Stimulated activated CD4-positive, alpha-beta T cell treated with anti-CD3 and anti-CD28 coated beads, Interleukin-12 subunit alpha, Interleukin-12 subunit beta, amount 100 ng/mL, for 4 hours (primary cell): ENCODE measurements around the gene MYO10.
"Not testable (repeated sequence)": the region's sequence is repeated elsewhere in the genome, so short reads cannot be mapped to it uniquely, and the experiment has no call there.

Experiments
- DNase-seq: peaks from one replicate; pipeline ENCODE4 v3.0.0-alpha.2; 2020

Gene MYO10

DNA sequence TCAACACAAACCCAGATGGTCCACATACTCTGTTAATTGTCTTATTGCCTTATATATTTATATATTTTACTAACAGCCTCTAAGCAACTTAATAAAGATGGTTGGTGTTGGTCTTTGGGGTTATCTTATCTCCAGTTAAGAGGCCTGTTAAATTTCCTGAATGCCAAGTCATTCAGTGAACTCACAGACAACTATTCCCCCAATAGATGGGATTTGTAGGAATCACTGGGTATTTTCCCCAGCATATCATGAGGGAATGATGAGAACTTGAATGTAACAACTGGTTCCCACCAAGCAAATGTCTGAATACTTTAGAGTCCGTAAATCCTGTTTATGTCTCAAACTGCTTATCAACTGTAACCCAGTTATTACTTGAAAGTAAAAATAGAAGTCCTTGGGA is 276.6 kb downstream of the MYO10 start:
- no peak for DNase-seq

DNA sequence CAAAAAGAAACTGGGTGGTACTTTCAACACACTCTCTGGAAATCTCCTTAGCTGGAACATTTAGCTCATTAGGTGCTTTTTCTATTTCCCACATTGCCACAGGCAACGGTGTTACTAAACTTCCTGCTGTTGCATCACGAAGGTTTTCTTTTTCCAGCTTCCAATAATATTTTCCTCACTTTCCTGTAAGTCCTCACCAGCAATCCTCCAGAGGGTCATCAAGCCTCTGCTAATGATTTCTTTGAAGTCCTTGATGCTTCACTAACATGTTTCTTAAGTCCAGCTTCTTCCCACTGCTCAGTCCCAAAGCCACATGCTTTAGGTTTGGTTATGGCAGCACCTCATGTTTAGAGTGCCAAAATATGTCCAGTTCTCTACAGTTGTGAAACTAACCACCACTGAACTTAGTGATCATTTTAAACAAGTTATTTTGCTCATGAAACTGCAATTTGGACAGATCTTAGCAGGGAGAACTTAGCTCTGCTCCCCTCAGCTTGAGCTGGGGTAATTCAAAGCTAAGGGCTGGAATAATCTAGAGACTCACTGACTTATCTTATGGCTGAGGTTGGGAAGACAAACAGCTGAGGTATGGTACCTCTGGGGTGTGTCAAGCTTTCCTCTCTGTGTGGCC is 279.4 kb downstream of the MYO10 start:
- DNase-seq, result no peak

- DNase-seq, result no peak
These were observed 281.3 kb downstream of the MYO10 start for GRCh38 chr5:16654647-16655334.

DNA sequence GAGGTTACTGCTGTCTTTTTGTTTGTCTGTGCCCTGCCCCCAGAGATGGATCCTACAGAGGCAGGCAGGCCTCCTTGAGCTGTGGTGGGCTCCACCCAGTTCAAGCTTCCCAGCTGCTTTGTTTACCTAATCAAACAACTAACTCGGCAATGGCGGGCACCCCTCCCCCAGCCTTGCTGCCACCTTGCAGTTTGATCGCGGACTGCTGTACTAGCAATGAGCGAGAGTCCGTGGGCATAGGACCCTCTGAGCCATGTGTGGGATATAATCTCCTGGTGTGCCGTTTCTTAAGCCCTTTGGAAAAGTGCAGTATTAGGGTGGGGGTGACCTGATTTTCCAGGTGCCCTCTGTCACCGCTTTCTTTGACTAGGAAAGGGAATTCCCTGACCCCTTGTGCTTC is 287.3 kb downstream of the MYO10 start:
- DNase-seq, result not testable (repeated sequence)

DNA sequence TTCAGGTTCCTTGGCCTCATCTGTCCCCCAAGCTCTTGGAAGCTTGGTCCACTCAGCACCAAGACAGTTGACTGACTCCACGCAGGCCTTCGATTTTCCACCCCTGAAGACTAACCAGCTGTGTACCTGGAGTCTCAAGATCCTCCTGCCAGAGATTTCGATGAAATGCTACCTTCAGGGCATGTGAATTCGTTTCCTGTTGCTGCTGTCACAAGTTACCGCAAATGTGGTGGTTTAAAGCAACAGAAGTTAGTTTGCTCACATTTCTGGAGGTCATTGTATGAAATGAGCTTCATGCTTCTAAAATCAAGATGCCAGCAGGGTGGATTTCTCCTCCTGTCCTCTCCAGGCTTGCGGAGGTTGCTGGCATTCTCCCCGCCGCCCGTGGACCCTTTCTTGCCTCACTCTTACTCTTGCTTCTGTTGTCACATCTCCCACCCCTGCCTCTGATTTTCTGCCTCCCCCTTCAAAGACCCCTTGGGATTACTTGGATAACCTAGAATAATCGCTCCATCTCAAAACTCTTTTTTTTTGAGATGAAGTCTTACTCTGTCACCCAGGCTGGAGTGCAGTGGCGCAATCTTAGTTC is 291.7 kb downstream of the MYO10 start:
- no peak for DNase-seq

- no peak for DNase-seq
These were observed 293.2 kb downstream of the MYO10 start for GRCh38 chr5:16642867-16643266.

DNA sequence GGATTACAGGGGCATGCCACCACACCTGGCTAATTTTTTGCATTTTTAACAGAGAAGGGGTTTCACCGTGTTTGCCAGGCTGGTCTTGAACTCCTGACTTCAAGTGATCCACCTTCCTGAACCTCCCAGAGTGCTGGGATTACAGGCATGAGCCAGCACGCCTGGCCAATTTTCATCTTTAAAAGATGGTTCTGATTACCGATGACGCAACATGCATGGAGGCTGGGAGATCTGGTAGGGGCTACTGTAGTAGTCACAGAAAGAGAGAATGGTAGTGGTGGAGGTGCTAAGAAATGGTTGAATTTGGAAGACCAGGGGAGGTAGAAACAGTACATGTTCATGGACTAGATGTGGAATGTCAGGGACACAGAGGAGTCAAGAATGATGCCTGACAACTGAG is 296.9 kb downstream of the MYO10 start:
- DNase-seq, result no peak

DNA sequence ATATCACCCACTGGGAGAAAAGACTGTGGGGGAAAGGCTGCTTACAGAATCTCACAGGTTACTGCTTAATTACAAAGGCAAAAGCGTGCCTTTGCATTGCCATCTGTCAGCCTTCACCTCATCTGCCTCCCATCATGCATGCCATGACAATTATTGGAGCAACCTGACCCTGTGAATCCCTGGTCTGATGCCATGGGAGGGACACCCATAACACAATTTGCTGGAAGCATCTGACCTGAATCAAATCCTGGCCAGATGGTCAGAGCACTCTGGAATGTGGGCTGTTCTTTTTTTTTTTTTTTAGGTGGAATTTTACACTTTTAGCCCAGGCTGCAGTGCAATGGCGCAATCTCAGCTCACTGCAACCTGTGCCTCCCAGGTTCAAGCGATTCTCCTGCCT is 307.7 kb downstream of the MYO10 start:
- no peak for DNase-seq

DNA sequence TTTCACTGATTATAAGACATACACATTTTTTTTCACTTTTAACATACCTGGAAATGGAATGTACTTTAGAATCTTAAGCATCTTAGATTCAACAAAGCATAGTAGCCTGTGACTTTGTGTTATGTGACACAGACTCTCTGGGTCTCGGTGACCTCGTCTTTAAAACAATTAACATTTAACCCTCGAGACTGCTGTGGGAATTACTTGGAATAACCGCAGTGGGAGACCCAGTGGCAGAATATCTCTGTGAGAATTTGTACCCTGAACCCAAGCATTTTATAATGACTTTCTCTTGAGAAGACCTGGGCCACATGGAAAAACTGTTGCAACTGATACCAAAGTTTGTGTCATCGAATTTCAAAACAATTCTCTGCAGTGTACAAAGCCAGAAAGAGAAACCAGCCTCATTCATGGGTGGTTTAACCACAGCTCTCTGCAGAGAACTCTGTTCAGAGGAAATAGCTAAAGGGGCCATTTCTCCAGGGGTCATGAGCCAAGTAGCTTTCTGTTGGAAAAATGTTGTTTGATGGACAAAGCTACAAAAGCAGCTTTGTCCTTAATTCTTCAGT is 309.3 kb downstream of the MYO10 start:
- no peak for DNase-seq

GRCh38 chr5:16625096-16625495 is 311.0 kb downstream of the MYO10 start:
- no peak for DNase-seq

DNA sequence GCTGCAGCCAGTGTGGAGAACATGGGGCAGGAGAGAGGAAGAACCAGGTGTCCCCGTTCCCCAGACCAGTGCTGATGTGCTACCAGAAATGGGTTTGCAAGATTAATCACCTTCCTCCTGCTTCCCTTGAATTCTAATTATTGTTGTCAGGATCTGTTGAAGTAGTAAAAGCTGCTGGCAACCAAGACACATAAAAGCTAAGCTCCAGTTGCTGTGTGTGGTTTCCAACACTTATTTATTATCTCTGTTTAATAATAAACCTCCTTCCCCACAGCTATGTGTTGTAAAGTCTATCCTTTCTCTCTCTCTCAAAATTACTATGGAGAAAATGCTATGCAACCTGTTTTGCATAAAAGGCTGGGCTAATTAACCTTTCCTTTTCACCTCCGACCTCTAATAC is 317.0 kb downstream of the MYO10 start:
- DNase-seq, result no peak

DNA sequence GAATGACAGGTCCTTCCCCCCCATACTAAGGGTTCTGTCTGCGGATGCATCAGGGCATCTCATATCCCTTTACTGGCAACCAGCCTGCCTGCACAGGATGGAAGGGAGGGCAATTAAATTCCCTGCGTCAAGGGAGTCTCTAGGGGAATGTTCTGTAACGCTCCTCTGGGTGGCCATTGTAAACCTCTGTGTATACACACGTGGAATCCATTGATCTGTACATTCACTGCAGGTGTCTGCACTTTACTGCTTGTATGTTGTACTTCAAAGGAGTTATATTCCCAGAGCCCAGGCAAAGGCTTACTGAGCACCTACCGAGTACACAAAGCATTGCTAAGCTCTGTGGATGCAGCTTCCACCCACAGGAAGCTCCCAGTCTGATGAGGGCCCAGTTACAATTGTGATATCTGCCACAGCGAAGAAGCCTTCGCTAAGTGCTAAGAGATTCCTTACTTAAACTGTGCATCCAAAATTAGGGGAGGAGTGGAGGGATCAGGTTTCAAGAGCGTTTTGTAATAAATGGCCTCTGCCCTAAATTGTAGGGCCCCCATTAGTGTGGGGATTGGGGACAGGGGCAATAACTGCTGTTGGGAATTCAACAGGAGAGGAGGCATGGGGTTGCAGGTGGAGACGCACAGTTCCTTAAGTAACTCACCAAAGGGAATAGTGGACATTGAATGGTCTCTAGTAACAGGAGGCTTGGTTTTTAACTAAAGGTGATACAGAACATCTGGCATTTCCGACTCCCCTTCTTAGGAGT is 317.8 kb downstream of the MYO10 start:
- DNase-seq, result no peak

- DNase-seq, result peak; percentile 44
These were observed 318.7 kb downstream of the MYO10 start for GRCh38 chr5:16617274-16617968.

GRCh38 chr5:16616536-16617273 is 319.4 kb downstream of the MYO10 start, which contains the start of gene RETREG1:
RETREG1 (minus strand) TSS chr5:16616997; CDS start chr5:16616971, 26 bp downstream.
- peak; percentile 79 for DNase-seq

GRCh38 chr5:16615741-16616535 is 320.1 kb downstream of the MYO10 start:
- no peak for DNase-seq

DNA sequence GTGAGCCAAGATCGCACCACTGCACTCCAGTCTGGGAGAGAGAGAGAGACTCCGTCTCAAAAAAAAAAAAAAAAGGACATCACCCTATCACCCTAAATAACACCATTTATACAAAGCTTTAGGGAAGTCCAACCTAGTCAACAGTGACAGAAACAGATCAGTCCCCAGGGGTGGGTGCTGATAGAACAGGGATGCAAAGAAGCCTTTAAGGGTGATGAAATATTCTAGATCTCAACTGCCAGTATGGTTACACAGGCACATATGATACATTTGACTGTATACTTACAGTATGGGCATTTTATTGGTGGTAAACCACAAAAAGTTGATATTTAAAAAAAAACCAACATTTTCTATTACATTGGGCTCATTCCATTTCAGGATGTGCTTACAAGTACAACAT is 324.1 kb downstream of the MYO10 start:
- no peak for DNase-seq
